Limb (tissue), 2 donors: ENCODE measurements around the gene ZNF124.
"Not testable (repeated sequence)": the region's sequence is repeated elsewhere in the genome, so short reads cannot be mapped to it uniquely, and the experiment has no call there.

Experiments
- DNase-seq, 2 donors: peaks; one replicate each; pipeline ENCODE4 v3.0.0-alpha.2; 2016; ENCODE audit errors: extremely low spot score in 2 of 2

The ZNF124 gene

DNA sequence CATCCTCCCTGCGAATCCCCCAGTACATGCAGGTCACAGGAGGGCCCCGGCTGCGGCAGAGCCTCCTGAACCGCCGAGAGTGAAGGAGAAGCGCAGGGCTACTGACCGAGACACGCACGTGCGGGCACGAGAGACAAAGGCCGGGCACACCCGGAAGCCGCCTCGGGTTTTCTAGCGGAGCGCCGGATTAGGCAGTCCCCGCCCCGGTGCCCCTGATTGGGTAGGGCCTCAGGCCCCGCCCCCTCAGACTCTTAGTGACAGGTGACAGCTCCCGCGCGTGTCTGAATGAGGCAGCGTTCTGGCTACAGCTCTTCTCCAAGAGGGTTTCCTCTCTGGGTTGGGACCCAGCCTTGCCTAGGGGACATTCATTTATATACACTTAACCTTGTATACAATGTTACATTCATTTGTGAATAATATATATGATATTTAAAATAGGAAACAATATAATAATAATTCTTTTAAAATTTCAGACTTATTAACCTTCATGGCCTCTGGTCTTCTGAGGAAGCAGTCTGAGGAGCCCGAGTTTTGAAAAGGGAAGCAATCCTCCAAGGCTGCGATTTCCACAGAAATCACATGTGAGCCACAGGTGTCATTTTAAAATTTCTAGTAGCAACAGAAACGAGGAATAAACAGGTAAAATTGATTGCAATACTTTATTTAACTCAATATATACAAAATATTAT is at the start of gene ZNF124:
TSS of gene ZNF124 (minus strand) at position 146 of the 689 bp plus-strand sequence. CDS start at position 3, 143 bp downstream.
- DNase-seq, result not testable (repeated sequence)

DNA sequence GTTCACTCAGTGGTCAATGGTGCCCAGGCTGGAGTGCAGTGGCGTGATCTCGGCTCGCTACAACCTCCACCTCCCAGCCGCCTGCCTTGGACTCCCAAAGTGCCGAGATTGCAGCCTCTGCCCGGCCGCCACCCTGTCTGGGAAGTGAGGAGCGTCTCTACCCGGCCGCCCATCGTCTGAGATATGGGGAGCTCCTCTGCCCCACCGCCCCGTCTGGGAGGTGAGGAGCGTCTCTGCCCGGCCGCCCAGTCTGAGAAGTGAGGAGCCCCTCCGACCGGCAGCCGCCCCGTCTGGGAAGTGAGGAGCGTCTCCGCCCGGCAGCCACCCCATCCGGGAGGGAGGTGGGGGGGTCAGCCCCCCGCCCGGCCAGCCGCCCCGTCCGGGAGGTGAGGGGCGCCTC is 48.5 kb upstream of the ZNF124 start:
- not testable (repeated sequence) for DNase-seq

DNA sequence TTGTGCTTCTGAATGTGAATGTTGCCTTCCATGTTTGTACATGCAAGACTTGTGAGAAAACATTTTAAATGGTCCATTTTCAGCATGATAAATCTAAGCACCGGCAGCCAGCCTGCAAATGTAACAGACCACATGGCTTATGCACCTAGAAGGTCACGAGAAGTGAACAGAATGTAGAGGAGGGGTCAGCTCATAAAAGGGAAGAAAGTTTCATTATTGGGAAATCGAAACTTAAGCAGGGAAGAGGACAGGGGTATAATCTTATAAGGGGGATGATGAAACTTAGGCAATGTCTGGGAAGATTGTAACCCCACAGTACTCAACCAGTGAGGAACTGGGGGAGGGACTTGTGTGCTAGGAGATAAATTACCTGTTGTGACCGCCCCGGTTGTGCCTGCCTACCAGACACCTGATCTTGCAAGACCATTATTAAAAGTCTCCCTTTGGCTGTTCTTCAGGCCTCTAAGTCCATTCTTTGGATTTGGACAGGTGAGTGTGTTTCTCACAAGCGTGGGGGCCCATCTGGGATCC is 46.4 kb upstream of the ZNF124 start:
- no peak for DNase-seq

DNA sequence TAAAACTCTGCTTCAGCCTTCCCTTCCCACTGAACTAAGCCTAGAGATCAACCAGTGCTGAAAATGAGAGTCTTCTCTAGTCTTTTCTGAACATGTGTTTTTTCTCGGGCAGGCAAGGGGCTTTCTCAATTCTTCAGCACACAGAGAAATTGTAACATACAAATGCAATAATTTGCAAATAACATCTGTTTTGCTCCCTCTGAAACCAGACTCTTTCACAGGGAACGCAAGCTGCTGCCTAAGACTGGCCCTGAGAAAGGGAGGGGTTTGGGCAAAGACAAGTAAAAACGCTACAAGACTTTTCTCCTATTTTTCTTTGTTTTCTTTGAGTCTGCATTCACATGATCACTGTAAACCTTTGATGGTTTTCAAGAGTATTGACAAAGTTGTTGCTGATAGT is 44.4 kb upstream of the ZNF124 start:
- DNase-seq, result no peak

DNA sequence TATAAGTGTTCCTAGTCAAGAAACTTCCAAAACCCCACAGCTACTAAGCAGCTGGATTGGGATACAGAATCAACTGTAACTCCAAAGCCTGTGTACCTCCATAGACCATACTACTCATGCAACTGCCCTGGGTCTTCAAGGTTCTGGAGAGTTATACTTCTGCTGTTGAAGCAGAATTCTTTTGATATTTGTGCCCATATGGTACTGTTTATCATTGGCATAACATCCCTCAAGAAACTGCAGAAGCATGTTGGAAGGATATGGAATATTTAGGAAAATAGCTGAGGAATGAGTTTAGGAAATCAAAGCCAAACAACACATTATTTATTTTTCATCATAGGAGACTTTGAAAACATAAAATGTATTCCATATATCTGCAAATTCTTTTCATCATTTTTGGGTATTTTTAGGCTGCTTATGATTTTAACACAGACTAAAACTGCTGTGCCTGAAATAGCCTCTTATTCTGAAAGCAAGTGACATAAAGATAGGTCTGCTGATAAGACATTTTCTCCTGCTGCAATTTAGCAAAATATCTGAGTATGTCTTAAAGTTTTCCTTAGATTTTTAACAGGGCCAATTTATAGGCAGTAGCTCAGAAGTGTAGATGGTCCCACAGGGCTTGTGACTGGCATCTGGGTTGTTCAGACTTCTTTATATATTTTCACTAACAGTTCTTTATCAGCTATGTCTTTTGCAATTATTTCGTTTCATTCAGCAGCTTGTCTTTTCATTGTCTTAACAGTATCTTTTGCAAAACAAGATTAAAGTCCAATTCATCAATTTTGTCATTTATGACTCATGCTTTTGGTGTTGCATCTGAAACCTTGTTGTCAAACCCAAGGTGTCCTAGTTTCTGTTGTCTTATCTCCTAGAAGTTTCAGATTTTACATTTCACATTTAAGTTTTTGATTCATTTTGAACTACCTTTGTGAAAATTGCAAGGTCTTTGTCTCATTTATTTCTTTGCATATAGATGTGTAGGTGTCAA is 41.1 kb upstream of the ZNF124 start:
- no peak for DNase-seq

DNA sequence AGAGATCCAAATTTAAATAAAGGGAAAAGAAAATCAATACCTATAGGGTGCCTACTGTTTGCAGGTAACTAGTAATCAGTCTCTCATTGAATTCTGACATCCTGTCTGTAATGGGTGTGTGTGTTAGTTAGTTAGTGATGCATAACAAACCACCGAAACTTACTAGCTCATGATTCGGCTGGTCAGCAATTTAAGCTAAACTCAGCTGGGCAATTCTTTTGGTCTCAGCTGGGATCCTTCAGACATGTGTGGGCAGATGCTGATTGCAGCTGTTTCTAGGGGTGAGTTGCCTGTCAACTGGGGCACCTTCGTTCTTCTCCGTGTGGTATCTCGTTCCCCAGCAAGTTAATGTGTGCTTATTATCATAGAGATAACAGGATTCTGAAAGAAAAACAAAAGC is 40.2 kb upstream of the ZNF124 start:
- peak in 1 of 2 donors; percentile 11 for DNase-seq

- no peak for DNase-seq
These were observed 39.5 kb upstream of the ZNF124 start for GRCh38 chr1:247211339-247211738.

DNA sequence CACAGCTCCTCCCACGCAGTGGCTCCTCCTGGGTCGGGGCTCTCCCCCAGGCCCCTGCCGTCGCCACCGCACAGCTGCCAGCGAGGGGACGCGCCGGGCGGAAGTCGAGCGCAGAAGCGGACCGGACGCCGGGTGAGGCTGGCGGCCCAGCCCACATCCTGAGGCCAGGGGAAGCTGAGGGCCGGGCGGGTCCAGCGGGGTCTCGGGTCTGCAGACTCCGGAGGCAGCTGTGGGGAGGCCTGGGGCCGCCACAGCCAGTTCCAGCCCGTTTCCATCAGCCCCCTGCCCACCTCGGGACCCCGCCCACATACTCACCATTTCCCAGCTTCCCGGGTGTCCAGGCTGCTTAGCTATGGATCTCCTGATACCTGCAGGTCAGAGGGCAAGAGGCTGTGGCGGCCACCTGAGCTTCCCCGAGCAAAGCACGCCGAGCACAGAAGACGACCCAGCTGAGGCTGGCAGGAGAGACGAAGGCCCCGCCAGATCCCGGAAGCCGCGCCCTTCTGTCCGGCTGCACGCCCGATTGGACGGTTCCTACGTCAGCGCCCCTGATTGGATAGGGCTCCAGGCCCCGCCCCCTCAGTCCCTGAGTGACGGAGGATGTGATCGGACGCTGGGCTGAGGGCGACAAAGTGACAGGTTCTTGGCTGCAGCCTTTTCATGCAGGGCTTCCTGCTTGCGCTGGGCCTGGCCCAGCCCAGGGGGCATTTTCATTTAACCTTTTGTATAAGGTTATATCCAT is 38.7 kb upstream of the ZNF124 start:
- peak; percentile 95 to 96 for DNase-seq

GRCh38 chr1:247210062-247210375 is 38.2 kb upstream of the ZNF124 start:
- DNase-seq, result no peak

GRCh38 chr1:247209396-247209795 is 37.6 kb upstream of the ZNF124 start:
- DNase-seq, result no peak

DNA sequence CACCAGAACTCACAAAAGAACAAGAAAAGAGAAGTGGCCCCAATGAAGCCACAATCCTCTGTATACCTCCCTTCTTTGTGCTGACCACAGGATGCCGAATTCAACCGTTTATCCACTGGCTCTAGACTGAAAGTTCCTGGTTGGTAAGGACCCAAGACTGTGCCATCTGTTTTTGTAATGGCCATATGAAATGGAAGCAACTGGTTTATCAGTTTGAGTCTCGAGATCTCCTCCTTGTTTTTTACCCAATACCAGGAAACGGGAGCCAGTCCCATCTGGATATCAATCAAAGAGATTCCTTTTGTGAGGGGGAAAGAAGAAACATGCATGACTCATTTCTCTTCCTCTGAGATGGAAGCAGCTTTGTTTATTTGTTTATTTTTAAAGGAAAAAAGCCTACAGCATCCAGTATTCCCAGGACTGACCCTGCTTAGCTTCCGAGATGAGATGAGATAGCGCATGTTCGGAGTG is 32.4 kb upstream of the ZNF124 start:
- DNase-seq, result no peak

DNA sequence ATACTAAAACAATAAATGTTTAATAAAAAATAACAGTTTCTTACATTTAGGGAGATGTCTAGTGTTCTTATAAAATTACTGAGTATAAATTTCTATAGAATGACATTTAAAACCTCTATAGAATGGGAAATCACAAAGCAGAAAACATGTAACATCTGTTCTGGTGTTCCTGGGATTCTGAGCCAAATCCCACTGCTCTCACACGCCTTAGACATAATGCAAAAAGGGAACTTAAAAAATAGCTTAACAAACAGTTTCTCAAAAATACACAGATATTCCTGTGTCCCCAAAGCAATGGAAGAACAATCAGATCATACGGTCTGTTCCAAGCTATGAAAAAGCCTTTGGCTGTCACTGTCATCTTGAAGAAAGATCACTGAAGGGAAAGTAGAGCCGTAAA is 27.0 kb upstream of the ZNF124 start:
- DNase-seq, result no peak

GRCh38 chr1:247193958-247194357 is 22.1 kb upstream of the ZNF124 start:
- no peak for DNase-seq

GRCh38 chr1:247189981-247190798 is 18.4 kb upstream of the ZNF124 start:
- no peak for DNase-seq

- DNase-seq, result no peak
These were observed 13.8 kb upstream of the ZNF124 start for GRCh38 chr1:247185667-247186066.

DNA sequence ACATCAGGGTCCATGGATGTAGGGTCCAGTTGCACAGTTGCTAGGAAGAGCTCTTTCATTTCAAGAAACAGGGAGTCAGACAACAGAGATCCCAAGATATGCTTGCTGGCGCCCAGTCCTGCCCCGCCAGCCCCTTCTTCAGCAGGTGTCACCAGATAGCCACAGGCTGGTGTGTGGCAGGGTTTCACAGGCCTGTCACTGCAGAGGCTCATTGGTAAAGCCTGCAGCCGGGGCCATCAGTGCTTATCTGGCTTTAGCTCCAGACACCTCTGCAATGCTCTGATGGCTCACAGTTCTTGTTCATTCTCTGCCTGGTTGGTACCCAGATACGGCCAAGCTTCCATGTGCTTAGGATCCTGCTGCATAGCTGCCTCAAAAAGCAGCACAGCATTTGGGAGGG is 12.4 kb upstream of the ZNF124 start:
- no peak for DNase-seq

DNA sequence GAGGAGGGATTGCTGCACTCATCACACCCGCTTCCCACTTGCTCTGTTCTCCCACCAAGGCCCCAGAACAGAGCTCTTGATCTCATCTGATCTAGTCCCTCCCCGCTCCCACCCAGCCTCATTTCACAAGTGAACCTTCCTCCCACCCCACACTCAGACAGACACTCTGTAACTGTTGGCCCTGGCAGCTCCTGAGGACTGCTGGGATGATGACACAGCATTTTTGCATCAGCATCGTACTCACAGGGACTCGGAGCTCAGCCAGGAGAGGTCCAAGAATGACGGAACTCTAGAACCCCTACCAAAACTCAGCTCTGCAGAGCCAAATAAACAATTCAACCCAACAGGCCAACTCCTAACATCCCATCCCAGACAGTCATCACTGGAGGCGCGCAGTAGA is 11.2 kb upstream of the ZNF124 start:
- DNase-seq, result no peak

- DNase-seq, result no peak
These were observed 8.8 kb upstream of the ZNF124 start for GRCh38 chr1:247180581-247180980.

GRCh38 chr1:247177755-247178154 is 5.9 kb upstream of the ZNF124 start:
- no peak for DNase-seq

- no peak for DNase-seq
These were observed 3.6 kb upstream of the ZNF124 start for GRCh38 chr1:247175458-247175857.

- no peak for DNase-seq
These were observed 1.6 kb upstream of the ZNF124 start for GRCh38 chr1:247173431-247173830.
